Mucosa of rectum (tissue), 2 donors: ENCODE measurements around the gene GPATCH8.

Source experiments
- H3K27ac ChIP-seq, 2 donors: one replicate each; pipeline ENCODE4 v1.7.0; 2013; ENCODE audit warnings: inconsistent platforms in 2 of 2, low read depth in 2 of 2, low read length in 2 of 2
- H3K27me3 ChIP-seq, 2 donors: one replicate each; pipeline ENCODE4 v1.7.0; 2013; ENCODE audit warnings: low read length in 2 of 2; ENCODE audit not compliant: control insufficient read depth in 2 of 2, insufficient read depth in 2 of 2
- H3K36me3 ChIP-seq, 2 donors: one replicate each; pipeline ENCODE4 v1.7.0; 2013; ENCODE audit warnings: low read length in 2 of 2; ENCODE audit not compliant: control insufficient read depth in 2 of 2, insufficient read depth in 2 of 2
- H3K4me1 ChIP-seq, 2 donors: one replicate each; pipeline ENCODE4 v1.7.0; 2013; ENCODE audit warnings: low read length in 2 of 2, mild to moderate bottlenecking in 1 of 2; ENCODE audit not compliant: control insufficient read depth in 2 of 2, insufficient read depth in 2 of 2
- H3K4me3 ChIP-seq, 2 donors: one replicate each; pipeline ENCODE4 v1.7.0; 2013; ENCODE audit warnings: low read length in 2 of 2
- H3K9ac ChIP-seq, 2 donors: one replicate each; pipeline ENCODE4 v1.7.0; 2013; ENCODE audit warnings: low read length in 2 of 2, low read depth in 1 of 2, mild to moderate bottlenecking in 1 of 2
- H3K9me3 ChIP-seq, 2 donors: one replicate each; pipeline ENCODE4 v1.7.0; 2013; ENCODE audit warnings: low read length in 2 of 2; ENCODE audit not compliant: control insufficient read depth in 2 of 2
- donor health status: healthy.
- donor health status: Normal muscosa, but diverticular disease.

GPATCH8 gene

GRCh38 chr17:44424828-44425461 lies 78.3 kb downstream of the GPATCH8 start:
- Histone ChIP-seq H3K9ac (no peak overlapping the region), H3K9me3 (no peaks in the 10 kb centered on the region), H3K4me3 (no peak overlapping the region), H3K27ac (no peak overlapping the region), H3K4me1 (no peaks in the 10 kb centered on the region), H3K27me3 (no peaks in the 10 kb centered on the region), H3K36me3 (peaks cover 11 to 34% of the 10 kb centered on the region in 2 donors)

GRCh38 chr17:44417553-44417952 lies 85.7 kb downstream of the GPATCH8 start:
- no peaks in the 10 kb centered on the region for H3K9me3 ChIP-seq
- no peaks in the 10 kb centered on the region for H3K4me1 ChIP-seq
- no peak overlapping the region for H3K4me3 ChIP-seq
- peaks cover 15 to 32% of the 10 kb centered on the region in 2 donors for H3K36me3 ChIP-seq
- H3K9ac ChIP-seq: no peak overlapping the region
- no peak overlapping the region for H3K27ac ChIP-seq
- H3K27me3 ChIP-seq: no peaks in the 10 kb centered on the region

GRCh38 chr17:44416558-44417289 lies 86.5 kb downstream of the GPATCH8 start:
- no peaks in the 10 kb centered on the region for H3K9me3 ChIP-seq
- no peaks in the 10 kb centered on the region for H3K27me3 ChIP-seq
- no peak overlapping the region for H3K9ac ChIP-seq
- H3K4me1 ChIP-seq: no peaks in the 10 kb centered on the region
- H3K4me3 ChIP-seq: no peak overlapping the region
- H3K36me3 ChIP-seq: peaks cover 15 to 27% of the 10 kb centered on the region in 2 donors
- H3K27ac ChIP-seq: no peak overlapping the region

- Histone ChIP-seq H3K9me3 (no peaks in the 10 kb centered on the region), H3K27me3 (no peaks in the 10 kb centered on the region), H3K4me1 (no peaks in the 10 kb centered on the region), H3K36me3 (peaks cover 15 to 24% of the 10 kb centered on the region in 2 donors), H3K9ac (no peak overlapping the region), H3K27ac (no peak overlapping the region), H3K4me3 (no peak overlapping the region)
These were observed 88.6 kb downstream of the GPATCH8 start for GRCh38 chr17:44414394-44415155.

- Histone ChIP-seq H3K4me1 (no peaks in the 10 kb centered on the region), H3K9ac (no peak overlapping the region), H3K27me3 (no peaks in the 10 kb centered on the region), H3K36me3 (peaks cover 4 to 12% of the 10 kb centered on the region in 2 donors), H3K27ac (no peak overlapping the region), H3K9me3 (no peaks in the 10 kb centered on the region), H3K4me3 (no peak overlapping the region)
These were observed 93.7 kb downstream of the GPATCH8 start for GRCh38 chr17:44409309-44410028.

- Histone ChIP-seq H3K9ac (no peak overlapping the region), H3K4me3 (no peak overlapping the region), H3K27me3 (no peaks in the 10 kb centered on the region), H3K9me3 (no peaks in the 10 kb centered on the region), H3K36me3 (peaks cover 4 to 12% of the 10 kb centered on the region in 2 donors), H3K4me1 (no peaks in the 10 kb centered on the region), H3K27ac (no peak overlapping the region)
These were observed 94.4 kb downstream of the GPATCH8 start for GRCh38 chr17:44408786-44409185.

GRCh38 chr17:44402564-44403172 lies 100.5 kb downstream of the GPATCH8 start:
- H3K27ac ChIP-seq: no peak overlapping the region
- no peak overlapping the region for H3K9ac ChIP-seq
- H3K4me1 ChIP-seq: no peaks in the 10 kb centered on the region
- peaks cover 30 to 37% of the 10 kb centered on the region in 2 donors for H3K36me3 ChIP-seq
- no peak overlapping the region for H3K4me3 ChIP-seq
- H3K27me3 ChIP-seq: no peaks in the 10 kb centered on the region
- no peaks in the 10 kb centered on the region for H3K9me3 ChIP-seq

- no peak overlapping the region for H3K4me3 ChIP-seq
- no peaks in the 10 kb centered on the region for H3K27me3 ChIP-seq
- peaks cover 32 to 45% of the 10 kb centered on the region in 2 donors for H3K36me3 ChIP-seq
- no peaks in the 10 kb centered on the region for H3K9me3 ChIP-seq
- no peak overlapping the region for H3K27ac ChIP-seq
- H3K9ac ChIP-seq: no peak overlapping the region
- H3K4me1 ChIP-seq: no peaks in the 10 kb centered on the region
These were observed 102.9 kb downstream of the GPATCH8 start for GRCh38 chr17:44400226-44400847.
